NCI-H510A treated with DMSO at 0.1 percent for 48 hours (cell line): ENCODE measurements around the gene KCTD13.
"Not testable (repeated sequence)": the region's sequence is repeated elsewhere in the genome, so short reads cannot be mapped to it uniquely, and the experiment has no call there.

Source experiments
- DNase-seq: peaks from one replicate; lab custom pipeline; 2025; lab: John Stamatoyannopoulos, UW

Gene KCTD13

GRCh38 chr16:29925781-29926710 lies at the start of gene KCTD13:
TSS of gene KCTD13 (minus strand) at chr16:29926226. CDS start at chr16:29926033, 193 bp downstream.
- DNase-seq, result peak; percentile 93

- DNase-seq, result no peak
Observed at GRCh38 chr16:29975134-29975538, 49.1 kb upstream of the KCTD13 start.

GRCh38 chr16:29974291-29975133 lies 48.5 kb upstream of the KCTD13 start:
- DNase-seq, result no peak

- peak; percentile 100 for DNase-seq
Observed at GRCh38 chr16:29973384-29974246, 47.6 kb upstream of the KCTD13 start, which contains the start of gene TAOK2. TSS of gene TAOK2 (plus strand) at chr16:29973868. CDS start at chr16:29977773, 3,905 bp downstream.

- DNase-seq, result no peak
Observed at GRCh38 chr16:29972992-29973383, 47.0 kb upstream of the KCTD13 start.

- no peak for DNase-seq
Observed at GRCh38 chr16:29972500-29972899, 46.5 kb upstream of the KCTD13 start.

GRCh38 chr16:29971304-29971703 lies 45.3 kb upstream of the KCTD13 start:
- no peak for DNase-seq

- no peak for DNase-seq
Observed at GRCh38 chr16:29968205-29968604, 42.2 kb upstream of the KCTD13 start.

GRCh38 chr16:29963021-29963743 lies 37.2 kb upstream of the KCTD13 start:
- DNase-seq, result no peak

GRCh38 chr16:29962344-29962994 lies 36.4 kb upstream of the KCTD13 start:
- peak; percentile 22 for DNase-seq

GRCh38 chr16:29961479-29962343 lies 35.7 kb upstream of the KCTD13 start, which contains the start of gene TMEM219:
TSS of gene TMEM219 (plus strand) at chr16:29962079. CDS start at chr16:29963144, 1,065 bp downstream.
- peak; percentile 92 for DNase-seq

- DNase-seq, result no peak
Observed at GRCh38 chr16:29961127-29961478, 35.1 kb upstream of the KCTD13 start.

GRCh38 chr16:29959821-29960220 lies 33.8 kb upstream of the KCTD13 start:
- not testable (repeated sequence) for DNase-seq

GRCh38 chr16:29959293-29959692 lies 33.3 kb upstream of the KCTD13 start:
- no peak for DNase-seq

- no peak for DNase-seq
Observed at GRCh38 chr16:29958756-29959155, 32.7 kb upstream of the KCTD13 start.

- DNase-seq, result no peak
Observed at GRCh38 chr16:29951625-29952365, 25.8 kb upstream of the KCTD13 start.

- no peak for DNase-seq
Observed at GRCh38 chr16:29950806-29951461, 24.9 kb upstream of the KCTD13 start.

GRCh38 chr16:29947897-29948296 lies 21.9 kb upstream of the KCTD13 start:
- no peak for DNase-seq
